ENCODE measurements around the gene POC1B.

The POC1B gene

DNA sequence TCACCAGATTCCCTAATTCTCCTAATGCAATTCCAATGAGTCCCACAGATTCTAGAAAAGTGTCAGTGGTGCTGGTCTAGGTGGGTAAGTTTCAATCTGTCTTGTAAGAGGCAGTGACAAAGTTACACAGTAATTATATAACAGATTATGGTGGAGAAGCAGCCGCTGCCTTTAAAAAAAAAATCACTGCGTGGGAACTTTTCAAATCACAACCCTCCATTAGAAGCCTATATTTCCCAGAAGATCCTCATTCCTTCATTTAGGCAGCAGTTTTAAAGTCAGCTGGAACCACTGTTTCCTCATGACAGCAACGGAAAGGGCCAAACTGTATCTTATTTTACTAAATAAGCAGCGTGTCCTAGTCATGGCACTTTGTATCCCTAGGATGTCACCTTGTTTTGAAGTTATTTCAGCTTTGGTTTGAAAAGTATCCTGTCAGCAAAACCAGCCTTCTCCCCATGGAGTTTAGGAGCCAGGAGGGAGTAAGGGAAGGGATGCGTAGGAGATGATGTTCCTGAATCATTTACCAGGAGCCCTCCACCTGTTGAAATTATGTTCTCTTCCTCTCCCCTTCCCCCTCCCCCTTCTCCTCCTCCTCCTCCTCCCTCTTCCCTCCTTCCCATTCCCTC, 145.9 kb downstream of the POC1B start:
- no peak for DNase-seq

DNA sequence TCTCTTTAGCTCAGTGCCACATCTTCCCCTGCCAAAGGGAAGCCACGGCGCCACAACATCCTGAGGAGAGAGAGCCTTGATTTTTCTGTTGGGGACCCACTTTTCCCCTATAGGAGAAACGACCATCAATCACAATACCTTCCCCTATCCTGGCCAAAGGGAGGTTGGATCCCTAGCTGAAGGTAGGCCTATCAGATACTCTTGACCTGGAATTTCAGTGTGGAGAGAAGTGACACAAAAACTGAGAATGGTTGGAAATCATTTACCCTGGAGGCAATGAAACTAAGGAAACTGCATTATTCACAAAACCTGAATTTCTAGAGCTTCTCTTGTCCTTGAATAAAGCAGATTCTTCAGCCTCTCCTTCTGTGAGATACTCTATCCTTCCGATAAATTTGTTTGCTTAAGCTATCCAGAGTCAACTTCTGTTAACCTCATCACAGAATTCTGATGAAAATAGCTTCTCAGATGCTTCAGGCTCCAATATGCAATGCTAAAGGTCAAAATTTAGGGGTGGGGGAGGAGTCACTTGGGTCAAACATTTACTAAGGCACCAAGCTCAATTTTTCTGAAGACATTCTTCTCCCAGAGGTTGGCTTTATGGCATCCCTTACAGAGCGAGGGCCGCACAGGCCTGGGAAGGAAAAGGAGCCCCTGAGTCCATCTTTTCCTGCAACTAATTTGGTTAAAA, 146.6 kb downstream of the POC1B start:
- DNase-seq, result no peak

DNA sequence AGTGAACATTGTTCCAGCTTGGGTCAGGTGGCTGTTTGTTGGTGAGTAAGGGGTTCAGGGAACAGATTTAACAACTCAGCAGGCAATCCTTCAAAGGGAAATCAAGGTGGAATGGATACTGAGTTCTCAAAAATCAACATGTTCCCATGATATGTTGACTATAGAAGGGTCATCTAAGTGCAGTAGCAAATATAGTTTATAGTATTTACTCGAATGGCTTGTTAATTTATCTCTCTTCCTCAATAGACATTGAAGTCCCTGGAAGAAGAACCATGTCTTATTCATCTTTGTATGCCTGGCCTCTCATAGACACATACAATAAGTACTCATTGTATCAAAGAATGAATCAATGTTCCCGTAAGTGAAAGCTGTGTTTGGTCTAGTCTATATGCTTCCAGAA, 149.0 kb downstream of the POC1B start:
- DNase-seq, result no peak

DNA sequence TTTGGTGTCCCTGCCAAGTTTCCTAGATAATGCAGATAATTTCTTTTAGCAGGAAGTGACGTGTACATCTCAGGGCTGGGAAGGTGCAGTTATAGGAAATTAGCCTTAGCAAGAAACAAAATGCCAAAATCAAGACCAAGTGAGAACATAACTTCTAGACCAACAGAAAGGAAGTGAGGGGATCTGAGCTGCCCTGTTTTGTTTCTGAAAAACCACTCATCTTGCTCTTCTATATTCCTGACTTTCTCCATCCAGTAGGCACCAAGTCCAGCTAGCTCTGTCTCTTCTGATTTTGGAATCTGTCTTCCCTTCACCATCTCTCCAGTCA, 149.7 kb downstream of the POC1B start:
- no peak for DNase-seq

DNA sequence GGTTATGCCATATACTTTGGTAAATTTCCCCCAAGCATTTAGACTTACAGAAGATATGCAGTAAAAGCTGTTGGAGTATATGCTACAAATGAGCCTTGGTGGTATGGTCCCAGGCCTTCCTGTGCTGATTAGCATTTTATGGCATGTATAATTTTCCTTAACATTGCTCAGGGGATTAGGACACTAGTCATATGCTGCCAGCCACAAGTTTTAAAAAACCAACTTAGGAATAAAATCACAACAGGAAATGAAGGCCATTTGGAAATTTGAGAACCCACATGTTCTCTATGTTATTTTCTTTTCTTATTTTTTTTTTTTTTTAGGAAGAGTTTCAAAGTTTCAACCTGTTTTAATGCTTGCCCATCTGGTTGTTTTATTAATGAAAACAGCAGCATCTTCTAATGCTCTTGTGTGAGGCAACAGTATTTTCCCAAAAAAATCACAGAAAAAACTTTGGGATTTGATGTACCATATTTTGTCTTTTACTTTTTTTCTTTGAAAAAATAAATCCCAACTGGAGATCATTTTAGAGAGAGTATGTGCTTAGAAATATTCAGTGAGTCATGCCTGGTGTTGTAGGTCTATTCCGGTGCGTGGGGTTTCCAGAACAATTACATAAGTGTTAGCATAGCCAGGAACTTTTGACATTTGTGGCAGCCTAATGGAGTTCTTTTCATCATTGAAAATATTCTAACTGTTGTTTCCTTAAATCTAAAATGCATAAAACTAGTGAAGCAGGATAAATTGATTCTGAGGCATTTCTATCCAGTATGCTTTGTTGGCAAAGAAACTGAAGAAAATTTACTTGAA, 151.9 kb downstream of the POC1B start:
- DNase-seq, result no peak

DNA sequence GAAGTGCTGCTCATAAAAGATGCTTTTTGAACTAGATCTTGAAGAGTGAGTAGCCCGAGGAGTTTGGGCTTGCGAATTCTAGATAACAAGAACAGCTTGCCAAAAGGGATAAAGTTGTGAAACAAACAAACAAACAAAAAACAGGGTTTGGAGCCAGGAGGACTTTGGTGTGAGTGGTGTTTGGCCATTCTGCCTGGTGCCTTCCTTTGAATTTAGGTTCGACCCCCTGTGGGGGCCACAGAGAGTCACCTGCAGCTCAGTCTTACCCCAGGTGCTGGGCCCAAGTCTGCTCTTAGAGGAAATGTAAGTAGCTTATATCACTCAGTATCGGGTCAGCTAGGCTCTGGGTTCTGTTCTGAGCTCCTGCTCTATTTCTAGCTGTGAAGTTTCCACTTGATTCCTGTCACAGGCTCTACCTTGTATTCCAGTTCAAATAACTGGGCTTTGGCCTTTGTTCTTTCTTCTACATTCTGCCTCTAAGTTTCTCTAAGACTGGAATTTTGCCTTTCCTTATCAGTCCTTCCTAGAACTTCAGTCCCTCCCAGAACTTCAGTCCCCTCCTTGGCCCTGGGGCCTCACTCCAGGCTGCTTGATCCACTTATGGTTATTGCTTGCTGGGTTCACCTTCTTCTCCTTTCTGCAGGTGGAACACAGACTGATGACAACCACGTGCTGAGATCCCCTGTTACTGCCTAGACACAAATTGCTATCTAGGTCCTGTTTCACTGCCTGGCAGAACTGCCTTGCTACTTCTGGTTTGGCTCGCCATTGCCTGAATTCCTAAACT, 153.1 kb downstream of the POC1B start:
- no peak for DNase-seq

DNA sequence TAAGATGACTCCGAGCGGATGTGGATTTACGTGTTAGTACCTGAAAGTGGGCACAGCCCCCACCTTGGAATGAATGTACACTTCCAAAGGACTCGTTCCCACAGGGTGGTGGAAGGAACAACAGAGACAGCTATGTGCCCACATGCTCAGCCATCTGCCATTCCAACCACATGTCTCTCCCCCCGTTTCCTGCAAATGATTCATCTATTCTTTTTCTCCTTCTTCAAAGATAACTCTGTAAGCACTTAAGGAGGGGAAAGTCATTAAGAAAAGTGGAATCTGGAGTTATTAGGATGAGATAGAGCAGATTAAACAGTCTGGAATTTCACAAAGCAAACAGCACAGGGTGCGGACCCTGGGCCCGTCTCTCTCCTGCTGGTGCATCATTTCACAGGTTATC, 155.0 kb downstream of the POC1B start:
- no peak for DNase-seq

DNA sequence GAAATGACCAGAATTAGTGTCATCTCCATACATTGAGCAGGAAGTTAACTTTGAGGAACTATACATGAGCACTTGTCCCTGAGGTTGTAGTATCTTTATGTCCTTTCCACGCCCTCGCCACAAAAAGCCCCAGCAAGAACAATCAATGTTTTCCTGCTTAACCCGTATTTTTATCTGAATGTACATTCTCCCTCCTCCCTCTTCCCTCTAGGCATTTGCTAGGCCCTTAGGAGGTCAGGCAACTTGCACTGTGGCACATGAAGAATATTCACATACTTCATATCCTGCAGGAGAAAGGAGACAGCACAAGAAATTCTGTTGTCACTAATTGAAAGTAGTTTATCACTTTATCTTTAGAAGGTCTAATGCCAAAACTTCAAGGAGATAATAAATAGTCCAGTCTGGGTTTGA, 155.4 kb downstream of the POC1B start:
- DNase-seq, result no peak

Measured in activated CD4-positive, alpha-beta T cell treated with anti-CD3 and anti-CD28 coated beads, Interleukin-2, amount 50 U/mL, for 48 hours (primary cell).